IMR-90 (cell line): ENCODE data around the gene MFSD6. TPM values are rescaled to one million over a fixed set of nuclear protein-coding genes. Genes with fewer than 3 reads are reported as not detected.

Source experiments
- ATAC-seq: fragments of 200-7000 bp; cut with Tn5 transposase; 2 replicates; pipeline ENCODE4 v1.9.1; 2020; ENCODE audit warnings: low read depth, mild to moderate bottlenecking, moderate library complexity
- BruUV-seq: library from RNA; stranded (reverse); fragments of 400-500 nt; replicated peaks from 2 replicates; lab custom pipeline; 2021; lab: Mats Ljungman, UMichigan
- CTCF ChIA-PET: fragments of 300-600 bp; formaldehyde crosslinking; extraction: SDS; loops from one replicate; lab custom pipeline; 2021; ENCODE audit warnings: antibody characterized with exemption; lab: Yijun Ruan, JAX
- POLR2A ChIA-PET: fragments of 300-600 bp; sonication (Branson Sonifier 250); formaldehyde crosslinking; loops from one replicate; lab custom pipeline; 2022; ENCODE audit warnings: antibody characterized with exemption; ENCODE audit not compliant: unreplicated experiment; lab: Charles Lee
- DNase-seq: peaks from one replicate; pipeline ENCODE4 v3.0.0; 2013
- H2AFZ ChIP-seq: replicated peaks from 2 replicates; pipeline ENCODE3; 2013; ENCODE audit warnings: low read length, mild to moderate bottlenecking; ENCODE audit not compliant: poor library complexity
- H2AK5ac ChIP-seq: 2 replicates; pipeline ENCODE4 v1.6.1; 2013; ENCODE audit warnings: low read depth, low read length, inconsistent platforms
- H2AK9ac ChIP-seq: replicated peaks from 2 replicates; pipeline ENCODE3; 2013; ENCODE audit warnings: mild to moderate bottlenecking, low read depth, low read length, moderate library complexity; ENCODE audit not compliant: poor library complexity
- H2BK120ac ChIP-seq: 2 replicates; pipeline ENCODE4 v1.6.1; 2013; ENCODE audit warnings: low read depth, low read length, inconsistent platforms
- H2BK15ac ChIP-seq: 3 replicates; pipeline ENCODE4 v1.6.1; 2013; ENCODE audit warnings: low read depth, low read length, inconsistent platforms
- H2BK20ac ChIP-seq: 2 replicates; pipeline ENCODE4 v1.6.1; 2013; ENCODE audit warnings: low read depth, mild to moderate bottlenecking, inconsistent platforms, low read length, moderate library complexity
- H2BK5ac ChIP-seq: 2 replicates; pipeline ENCODE4 v1.6.1; 2013; ENCODE audit warnings: mild to moderate bottlenecking, low read depth, low read length, inconsistent platforms; ENCODE audit not compliant: poor library complexity, severe bottlenecking
- H3K14ac ChIP-seq: replicated peaks from 2 replicates; pipeline ENCODE4 v1.6.1; 2013; ENCODE audit warnings: low read depth, low read length, inconsistent platforms
- H3K18ac ChIP-seq: 2 replicates; pipeline ENCODE4 v1.6.1; 2013; ENCODE audit warnings: low read depth, low read length, control low read depth
- H3K23ac ChIP-seq: 2 replicates; pipeline ENCODE4 v1.6.1; 2013; ENCODE audit warnings: low read depth, low read length, inconsistent platforms
- H3K27ac ChIP-seq: 2 replicates; pipeline ENCODE4 v1.5.1; 2013; ENCODE audit warnings: mild to moderate bottlenecking, control low read depth, low read length; ENCODE audit not compliant: insufficient read depth
- H3K27me3 ChIP-seq: 2 replicates; pipeline ENCODE4 v1.6.1; 2013; ENCODE audit warnings: low read length; ENCODE audit not compliant: control insufficient read depth, insufficient read depth
- H3K36me3 ChIP-seq: 2 replicates; pipeline ENCODE4 v1.6.1; 2013; ENCODE audit warnings: low read length, mixed read lengths; ENCODE audit not compliant: control insufficient read depth, insufficient read depth
- H3K4ac ChIP-seq: 2 replicates; pipeline ENCODE4 v1.6.1; 2013; ENCODE audit warnings: low read depth, low read length, inconsistent platforms
- H3K4me1 ChIP-seq: 2 replicates; pipeline ENCODE4 v1.6.1; 2013; ENCODE audit warnings: low read length, mixed read lengths; ENCODE audit not compliant: control insufficient read depth, insufficient read depth
- H3K4me2 ChIP-seq: 2 replicates; pipeline ENCODE4 v1.6.1; 2013; ENCODE audit warnings: low read depth, mild to moderate bottlenecking, control low read depth, low read length, moderate library complexity
- H3K4me3 ChIP-seq: 2 replicates; pipeline ENCODE4 v1.5.1; 2013; ENCODE audit warnings: low read depth, mild to moderate bottlenecking, control low read depth, low read length, moderate library complexity; ENCODE audit not compliant: insufficient read depth
- H3K56ac ChIP-seq: 2 replicates; pipeline ENCODE4 v1.6.1; 2013; ENCODE audit warnings: low read length, inconsistent platforms; ENCODE audit not compliant: insufficient read depth; ENCODE audit errors: extremely low read depth
- H3K79me1 ChIP-seq, 2 experiments: 2 replicates each; pipeline ENCODE4 v1.6.1; 2013; ENCODE audit warnings: low read length in 2 of 2, inconsistent platforms in 1 of 2, low read depth in 1 of 2
- H3K9ac ChIP-seq: 2 replicates; pipeline ENCODE4 v1.6.1; 2013; ENCODE audit warnings: low read depth, low read length, control low read depth
- H3K9me1 ChIP-seq: 2 replicates; pipeline ENCODE4 v1.6.1; 2013; ENCODE audit warnings: low read length, inconsistent platforms; ENCODE audit not compliant: insufficient read depth
- H3K9me3 ChIP-seq: 2 replicates; pipeline ENCODE4 v1.6.1; 2013; ENCODE audit warnings: low read length; ENCODE audit not compliant: control insufficient read depth, insufficient read depth
- H4K20me1 ChIP-seq: 2 replicates; pipeline ENCODE4 v1.6.1; 2013; ENCODE audit warnings: low read length, inconsistent platforms; ENCODE audit not compliant: insufficient read depth
- H4K5ac ChIP-seq: 2 replicates; pipeline ENCODE4 v1.6.1; 2013; ENCODE audit warnings: mild to moderate bottlenecking, low read depth, low read length, control low read depth
- H4K8ac ChIP-seq, 2 experiments: 2 replicates each; pipeline ENCODE4 v1.6.1; 2013; ENCODE audit warnings: low read depth in 2 of 2, low read length in 2 of 2, control low read depth in 1 of 2, inconsistent platforms in 1 of 2
- H4K91ac ChIP-seq: 2 replicates; pipeline ENCODE4 v1.6.1; 2013; ENCODE audit warnings: low read depth, low read length, inconsistent platforms; ENCODE audit not compliant: insufficient read depth
- BHLHE40 ChIP-seq: fragments of 150-350 bp; IDR thresholded peaks from 2 replicates; pipeline ENCODE4 v1.6.1; 2016; ENCODE audit warnings: mild to moderate bottlenecking, low read depth, low read length
- CEBPB ChIP-seq: IDR thresholded peaks from 2 replicates; pipeline ENCODE4 v1.6.1; 2012; ENCODE audit warnings: low read depth, low read length, improper control_type of control experiment
- CHD1 ChIP-seq: IDR thresholded peaks from 2 replicates; pipeline ENCODE4 v1.6.1; 2012; ENCODE audit warnings: low read depth, low read length, improper control_type of control experiment
- FOS ChIP-seq: fragments of 150-350 bp; IDR thresholded peaks from 2 replicates; pipeline ENCODE4 v1.6.1; 2016; ENCODE audit warnings: low read depth, low read length
- MAFK ChIP-seq: IDR thresholded peaks from 2 replicates; pipeline ENCODE4 v1.6.1; 2012; ENCODE audit warnings: low read depth, low read length, improper control_type of control experiment
- MAZ ChIP-seq: IDR thresholded peaks from 2 replicates; pipeline ENCODE4 v1.6.1; 2012; ENCODE audit warnings: low read depth, mild to moderate bottlenecking, low read length, improper control_type of control experiment, moderate library complexity, borderline replicate concordance
- MXI1 ChIP-seq: IDR thresholded peaks from 2 replicates; pipeline ENCODE4 v1.6.1; 2012; ENCODE audit warnings: low read depth, mild to moderate bottlenecking, low read length, moderate library complexity, borderline replicate concordance
- NFE2L2 ChIP-seq: fragments of 150-350 bp; IDR thresholded peaks from 2 replicates; pipeline ENCODE4 v1.6.1; 2016; ENCODE audit warnings: low read depth, mild to moderate bottlenecking, low read length
- POLR2A ChIP-seq: IDR thresholded peaks from 2 replicates; pipeline ENCODE4 v1.6.1; 2012; ENCODE audit warnings: mild to moderate bottlenecking, low read depth, low read length
- RAD21 ChIP-seq: IDR thresholded peaks from 2 replicates; pipeline ENCODE4 v1.6.1; 2012; ENCODE audit warnings: low read length, improper control_type of control experiment
- RCOR1 ChIP-seq: IDR thresholded peaks from 2 replicates; pipeline ENCODE4 v1.6.1; 2012; ENCODE audit warnings: mild to moderate bottlenecking, low read length, improper control_type of control experiment; ENCODE audit not compliant: insufficient replicate concordance
- RFX5 ChIP-seq: IDR thresholded peaks from 2 replicates; pipeline ENCODE4 v1.8.0; 2012; ENCODE audit warnings: low read depth, mild to moderate bottlenecking, low read length, moderate library complexity
- SMC3 ChIP-seq: fragments of 150-350 bp; IDR thresholded peaks from 2 replicates; pipeline ENCODE4 v1.6.1; 2016; ENCODE audit warnings: low read depth, mild to moderate bottlenecking, antibody characterized with exemption, low read length, moderate library complexity
- WGBS, 2 experiments: methylation state at CpG; one replicate each; pipeline versions ENCODE4 v1.1.5 to v1.1.7; 2013; ENCODE audit warnings: missing lambda C conversion rate in 2 of 2; ENCODE audit not compliant: insufficient read length in 1 of 2; ENCODE audit errors: extremely low coverage in 2 of 2; 5-methylcytosine and 5-hydroxymethylcytosine counted together
- dilution Hi-C: fragments of 300-500 bp; cut with HindIII; formaldehyde crosslinking; loops from one replicate; pipeline ENCODE4 v1.14.3; 2018; ENCODE audit warnings: low sequenced_read_pairs; ENCODE audit not compliant: unreplicated experiment
- in situ Hi-C: fragments of 300-500 bp; cut with MboI; formaldehyde crosslinking; loops from 3 replicates; pipeline ENCODE4 v1.14.3; 2019; ENCODE audit warnings: low sequenced_read_pairs, inconsistent platforms, mixed read lengths
- intact Hi-C: fragments of 100-400 bp; cut with micrococcal nuclease; formaldehyde crosslinking; loops from 2 replicates; pipeline ENCODE4 v1.10.0; 2022
- polyA plus RNA-seq, 3 experiments: library from polyadenylated mRNA; depleted of rRNA; stranded (reverse); fragments of >200 nt; gene quantifications; 2 replicates each; pipeline ENCODE4 v1.2.3, GENCODE V29; 2012; ENCODE audit warnings: low replicate concordance in 1 of 3
- total RNA-seq: library from RNA; depleted of rRNA; stranded (reverse); fragments of >200 nt; gene quantifications from 2 replicates; pipeline ENCODE4 v1.2.3, GENCODE V29; 2012
- TF ChIP-seq, protein P1 (sequence below): fragments of 150-350 bp; IDR thresholded peaks from 2 replicates; pipeline ENCODE4 v1.6.1; 2017; ENCODE audit warnings: mild to moderate bottlenecking, antibody characterized with exemption, low read length, low read depth
- TF ChIP-seq, protein P2 (sequence below): fragments of 150-350 bp; IDR thresholded peaks from 2 replicates; pipeline ENCODE4 v1.6.1; 2016; ENCODE audit warnings: low read depth, mild to moderate bottlenecking, low read length, moderate library complexity, borderline replicate concordance
- TF ChIP-seq, protein P3 (sequence below): conservative IDR thresholded peaks from 2 replicates; pipeline ENCODE4 v1.5.1; 2012; ENCODE audit warnings: mild to moderate bottlenecking, low read depth, low read length, improper control_type of control experiment

Gene MFSD6
- total and polyA plus RNA-seq, 2 of the 4 experiments (the other 2 are of a cell fraction): 4.2 to 7.7 TPM

DNA sequence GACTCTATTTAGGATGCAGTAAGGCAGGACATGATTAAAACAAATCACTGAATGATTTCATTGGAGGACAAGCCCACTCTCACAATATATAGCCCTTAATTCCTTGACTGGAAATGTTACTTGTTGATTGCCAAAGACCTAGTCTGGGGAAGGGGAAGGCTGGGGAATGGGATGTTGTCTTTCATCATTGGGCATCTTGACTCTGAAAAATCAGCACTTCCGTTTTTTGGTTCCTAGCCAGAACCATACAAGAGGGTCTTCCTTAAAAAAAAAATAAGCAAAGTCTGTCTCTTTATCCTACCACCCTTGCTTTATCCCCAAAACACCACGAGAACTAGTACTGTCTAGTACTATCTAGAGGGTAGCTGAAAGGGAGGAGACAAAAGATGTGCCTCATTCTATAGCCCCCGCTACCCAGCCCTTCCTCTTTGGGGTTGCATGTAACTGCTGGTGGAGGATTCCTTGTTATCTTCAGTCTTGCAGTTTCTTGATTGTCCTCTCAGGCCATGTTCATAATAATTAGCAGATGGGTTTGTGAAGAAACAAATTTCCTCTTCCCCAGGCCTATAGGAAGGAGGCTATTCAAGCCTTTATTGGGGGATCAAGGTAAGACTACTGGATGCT, 70.5 kb downstream of the MFSD6 start:
- Histone ChIP-seq H3K14ac (0 out of 2 replicates have a peak overlapping the region, but pooled peaks have one; percentile 36), H2AK5ac (no peak overlapping the region; the same call in 1 of the 2 replicates), H4K20me1 (no peaks in the 10 kb centered on the region), H3K9ac (no peak overlapping the region), H3K79me1 (no peaks in the 10 kb centered on the region), H3K56ac (no peak overlapping the region), H4K91ac (no peak overlapping the region), H4K8ac (no peak overlapping the region), H3K4me3 (no peak overlapping the region), H3K4me1 (peaks cover 7% of the 10 kb centered on the region; the same call in 1 of the 2 replicates), H3K18ac (peak overlapping the region; percentile 64), H2BK20ac (no peak overlapping the region), H2BK120ac (no peak overlapping the region), H3K23ac (no peak overlapping the region), H3K36me3 (no peaks in the 10 kb centered on the region), H3K4ac (no peak overlapping the region; the same call in 1 of the 2 replicates), H3K4me2 (no peak overlapping the region), H3K27ac (no peak overlapping the region), H3K27me3 (no peaks in the 10 kb centered on the region), H3K9me1 (0 out of 2 replicates have a peak, but pooled peaks cover 6% of the 10 kb centered on the region), H2BK5ac (no peak overlapping the region), H3K9me3 (no peaks in the 10 kb centered on the region), H4K5ac (peak overlapping the region; percentile 68), H2BK15ac (no peak overlapping the region), H2AK9ac (no peak overlapping the region), H2AFZ (no peak overlapping the region)
- ATAC-seq (no peak), DNase-seq (no peak)
- intact Hi-C loops (no loop called here), dilution Hi-C loops (no loop called here), in situ Hi-C loops (no loop called here)
- ChIA-PET POLR2A (no interaction called here), CTCF (interaction anchor here (0.6 kb wide), 1 partner anchor 27 kb away, joined by 3 read pairs; no protein-coding TSS in a partner anchor)
- no TSS peak for BruUV-seq
- WGBS, 2 experiments: no CpG with 5 or more reads among the region's 3 CpGs
- TF ChIP-seq MAZ (no peak), MAFK (no peak), FOS (no peak), CHD1 (no peak), RCOR1 (no peak), CEBPB (no peak), RAD21 (no peak), RFX5 (no peak), NFE2L2 (no peak), POLR2A (no peak), BHLHE40 (no peak), SMC3 (no peak), MXI1 (no peak)
- TF ChIP-seq, protein P1, sequence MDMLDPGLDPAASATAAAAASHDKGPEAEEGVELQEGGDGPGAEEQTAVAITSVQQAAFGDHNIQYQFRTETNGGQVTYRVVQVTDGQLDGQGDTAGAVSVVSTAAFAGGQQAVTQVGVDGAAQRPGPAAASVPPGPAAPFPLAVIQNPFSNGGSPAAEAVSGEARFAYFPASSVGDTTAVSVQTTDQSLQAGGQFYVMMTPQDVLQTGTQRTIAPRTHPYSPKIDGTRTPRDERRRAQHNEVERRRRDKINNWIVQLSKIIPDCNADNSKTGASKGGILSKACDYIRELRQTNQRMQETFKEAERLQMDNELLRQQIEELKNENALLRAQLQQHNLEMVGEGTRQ: no peak
- TF ChIP-seq, protein P2, sequence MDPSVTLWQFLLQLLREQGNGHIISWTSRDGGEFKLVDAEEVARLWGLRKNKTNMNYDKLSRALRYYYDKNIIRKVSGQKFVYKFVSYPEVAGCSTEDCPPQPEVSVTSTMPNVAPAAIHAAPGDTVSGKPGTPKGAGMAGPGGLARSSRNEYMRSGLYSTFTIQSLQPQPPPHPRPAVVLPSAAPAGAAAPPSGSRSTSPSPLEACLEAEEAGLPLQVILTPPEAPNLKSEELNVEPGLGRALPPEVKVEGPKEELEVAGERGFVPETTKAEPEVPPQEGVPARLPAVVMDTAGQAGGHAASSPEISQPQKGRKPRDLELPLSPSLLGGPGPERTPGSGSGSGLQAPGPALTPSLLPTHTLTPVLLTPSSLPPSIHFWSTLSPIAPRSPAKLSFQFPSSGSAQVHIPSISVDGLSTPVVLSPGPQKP: no peak
- TF ChIP-seq, protein P3, sequence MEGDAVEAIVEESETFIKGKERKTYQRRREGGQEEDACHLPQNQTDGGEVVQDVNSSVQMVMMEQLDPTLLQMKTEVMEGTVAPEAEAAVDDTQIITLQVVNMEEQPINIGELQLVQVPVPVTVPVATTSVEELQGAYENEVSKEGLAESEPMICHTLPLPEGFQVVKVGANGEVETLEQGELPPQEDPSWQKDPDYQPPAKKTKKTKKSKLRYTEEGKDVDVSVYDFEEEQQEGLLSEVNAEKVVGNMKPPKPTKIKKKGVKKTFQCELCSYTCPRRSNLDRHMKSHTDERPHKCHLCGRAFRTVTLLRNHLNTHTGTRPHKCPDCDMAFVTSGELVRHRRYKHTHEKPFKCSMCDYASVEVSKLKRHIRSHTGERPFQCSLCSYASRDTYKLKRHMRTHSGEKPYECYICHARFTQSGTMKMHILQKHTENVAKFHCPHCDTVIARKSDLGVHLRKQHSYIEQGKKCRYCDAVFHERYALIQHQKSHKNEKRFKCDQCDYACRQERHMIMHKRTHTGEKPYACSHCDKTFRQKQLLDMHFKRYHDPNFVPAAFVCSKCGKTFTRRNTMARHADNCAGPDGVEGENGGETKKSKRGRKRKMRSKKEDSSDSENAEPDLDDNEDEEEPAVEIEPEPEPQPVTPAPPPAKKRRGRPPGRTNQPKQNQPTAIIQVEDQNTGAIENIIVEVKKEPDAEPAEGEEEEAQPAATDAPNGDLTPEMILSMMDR: no peak
